Neural crest cell (in vitro differentiated cells): ENCODE measurements around the gene RAB17. TPM values are rescaled to one million over a fixed set of nuclear protein-coding genes. Genes with fewer than 3 reads are reported as not detected.

Source experiments
- DNase-seq: peaks from one replicate; pipeline ENCODE4 v3.0.0; 2021; ENCODE audit warnings: low read depth, mixed read lengths, low spot score
- H3K27ac Mint-ChIP-seq: one replicate; pipeline ENCODE4 v1.8.0; 2021; ENCODE audit warnings: mild to moderate bottlenecking, mixed read lengths; ENCODE audit not compliant: unreplicated experiment
- H3K27me3 Mint-ChIP-seq: 2 replicates; pipeline ENCODE4 v1.8.0; 2021; ENCODE audit warnings: low read depth, mild to moderate bottlenecking, mixed read lengths
- H3K36me3 Mint-ChIP-seq: 2 replicates; pipeline ENCODE4 v1.8.0; 2021; ENCODE audit warnings: low read depth, mild to moderate bottlenecking, mixed read lengths
- H3K4me1 Mint-ChIP-seq: 2 replicates; pipeline ENCODE4 v1.8.0; 2021; ENCODE audit warnings: mixed read lengths
- H3K4me3 Mint-ChIP-seq: one replicate; pipeline ENCODE4 v1.8.0; 2021; ENCODE audit warnings: mild to moderate bottlenecking, mixed read lengths
- H3K9me3 Mint-ChIP-seq: 2 replicates; pipeline ENCODE4 v1.8.0; 2021; ENCODE audit warnings: mixed read lengths
- CTCF ChIP-seq: fragments of 200-600 bp; sonication (generic); conservative IDR thresholded peaks from 2 replicates; pipeline ENCODE4 v1.5.0; 2021; ENCODE audit warnings: antibody characterized with exemption, mild to moderate bottlenecking
- total RNA-seq: library from RNA; stranded (reverse); gene quantifications from 2 replicates; pipeline ENCODE4 v1.2.1, GENCODE V29; 2021

RAB17 gene
- total RNA-seq, 1 donor from 2014 or later, result not detected

GRCh38 chr2:237603718-237604362, 13.3 kb upstream of the RAB17 start:
- H3K27me3 Mint-ChIP-seq, result no peaks in the 10 kb centered on the region
- TF ChIP-seq CTCF, result no peak
- no peak overlapping the region for H3K4me3 Mint-ChIP-seq
- peak overlapping the region; percentile 70 for H3K27ac Mint-ChIP-seq
- no peaks in the 10 kb centered on the region for H3K9me3 Mint-ChIP-seq
- H3K36me3 Mint-ChIP-seq, result no peaks in the 10 kb centered on the region
- H3K4me1 Mint-ChIP-seq, result peaks cover 43% of the 10 kb centered on the region
- no peak for DNase-seq

GRCh38 chr2:237603049-237603717, 12.6 kb upstream of the RAB17 start:
- no peak for DNase-seq
- Mint-ChIP-seq H3K27me3 (no peaks in the 10 kb centered on the region), H3K36me3 (no peaks in the 10 kb centered on the region), H3K9me3 (no peaks in the 10 kb centered on the region), H3K4me3 (no peak overlapping the region), H3K27ac (peak overlapping the region; percentile 70), H3K4me1 (peaks cover 49% of the 10 kb centered on the region)
- no peak for TF ChIP-seq CTCF

GRCh38 chr2:237602409-237602808, 11.9 kb upstream of the RAB17 start:
- DNase-seq, result no peak
- no peaks in the 10 kb centered on the region for H3K9me3 Mint-ChIP-seq
- H3K27ac Mint-ChIP-seq, result no peak overlapping the region
- H3K4me3 Mint-ChIP-seq, result no peak overlapping the region
- H3K36me3 Mint-ChIP-seq, result no peaks in the 10 kb centered on the region
- peaks cover 49% of the 10 kb centered on the region for H3K4me1 Mint-ChIP-seq
- no peak for TF ChIP-seq CTCF
- no peaks in the 10 kb centered on the region for H3K27me3 Mint-ChIP-seq

- H3K36me3 Mint-ChIP-seq, result no peaks in the 10 kb centered on the region
- H3K27me3 Mint-ChIP-seq, result no peaks in the 10 kb centered on the region
- H3K27ac Mint-ChIP-seq, result no peak overlapping the region
- H3K9me3 Mint-ChIP-seq, result no peaks in the 10 kb centered on the region
- H3K4me1 Mint-ChIP-seq, result peaks cover 49% of the 10 kb centered on the region
- no peak overlapping the region for H3K4me3 Mint-ChIP-seq
- DNase-seq, result no peak
- TF ChIP-seq CTCF, result no peak
Observed at GRCh38 chr2:237601453-237602116, 11.1 kb upstream of the RAB17 start.

- peaks cover 48% of the 10 kb centered on the region for H3K4me1 Mint-ChIP-seq
- no peaks in the 10 kb centered on the region for H3K36me3 Mint-ChIP-seq
- no peak for TF ChIP-seq CTCF
- no peak for DNase-seq
- no peak overlapping the region for H3K4me3 Mint-ChIP-seq
- no peaks in the 10 kb centered on the region for H3K9me3 Mint-ChIP-seq
- H3K27ac Mint-ChIP-seq, result peak overlapping the region; percentile 71
- H3K27me3 Mint-ChIP-seq, result no peaks in the 10 kb centered on the region
Observed at GRCh38 chr2:237600205-237600846, 9.8 kb upstream of the RAB17 start.
